Measurements from ENCODE around the gene ACTMAP. TPM values are rescaled to one million over a fixed set of nuclear protein-coding genes. Genes with fewer than 3 reads are reported as not detected.

The ACTMAP gene
- total RNA-seq, 4 donors from 2014 or later = 4.2 to 14.6 (median 6.2) TPM

GRCh38 chr19:40755248-40755624 lies 5.0 kb upstream of the ACTMAP start:
- ATAC-seq (no peak), DNase-seq (no peak)
- intact Hi-C loops (cut with DNase I; ENCODE audit: low total_unique reads) = no loop called here
- Histone ChIP-seq H3K9me3 (no peaks in the 10 kb centered on the region), H3K4me1 (peaks cover 16 to 24% of the 10 kb centered on the region in 2 donors), H3K27ac (no peak overlapping the region), H3K36me3 (peaks cover 0 to 41% of the 10 kb centered on the region in 2 donors), H3K27me3 (no peaks in the 10 kb centered on the region), H3K4me3 (no peak overlapping the region)
- TF ChIP-seq POLR2A (IDR thresholded peaks at IDR 0.05) = no peak
- no peak for TF ChIP-seq CTCF (IDR thresholded peaks at IDR 0.05 in 4 of 5, conservative IDR thresholded peaks at IDR 0.05 in 1 of 5)
- in situ Hi-C loops (cut with MboI; ENCODE audit: low sequenced_read_pairs in 4 of 4) = loop anchor here in 1 of 4 donors (10.0 kb wide), 1 partner anchor 60 kb away; no protein-coding TSS in a partner anchor

- intact Hi-C loops (cut with DNase I; ENCODE audit: low total_unique reads) = loop anchor here (5.0 kb wide), 1 partner anchor 683 kb away; the partner anchor contains the start of gene DMAC2
- DNase-seq (no peak), ATAC-seq (no peak)
- Histone ChIP-seq H3K9me3 (no peaks in the 10 kb centered on the region), H3K27me3 (no peaks in the 10 kb centered on the region), H3K36me3 (peaks cover 0 to 36% of the 10 kb centered on the region in 2 donors), H3K4me3 (no peak overlapping the region), H3K4me1 (peaks cover 19 to 28% of the 10 kb centered on the region in 2 donors), H3K27ac (no peak overlapping the region)
- no peak for TF ChIP-seq POLR2A (IDR thresholded peaks at IDR 0.05)
- no peak for TF ChIP-seq CTCF (IDR thresholded peaks at IDR 0.05 in 4 of 5, conservative IDR thresholded peaks at IDR 0.05 in 1 of 5)
- in situ Hi-C loops (cut with MboI; ENCODE audit: low sequenced_read_pairs in 4 of 4) = loop anchor here in 1 of 4 donors (10.0 kb wide), 1 partner anchor 60 kb away; no protein-coding TSS in a partner anchor
Observed at GRCh38 chr19:40754611-40755247, 4.5 kb upstream of the ACTMAP start.

GRCh38 chr19:40752257-40752781 lies 2.0 kb upstream of the ACTMAP start:
- no peak for TF ChIP-seq POLR2A (IDR thresholded peaks at IDR 0.05)
- DNase-seq (no peak), ATAC-seq (no peak)
- Histone ChIP-seq H3K27me3 (no peaks in the 10 kb centered on the region), H3K36me3 (peaks cover 0 to 13% of the 10 kb centered on the region in 2 donors), H3K4me3 (peak overlapping the region; percentile 73 to 93 (median 84)), H3K27ac (peak overlapping the region; percentile 90 to 98 (median 92)), H3K4me1 (peaks cover 31 to 42% of the 10 kb centered on the region in 2 donors), H3K9me3 (no peaks in the 10 kb centered on the region)
- intact Hi-C loops (cut with DNase I; ENCODE audit: low total_unique reads) (loop anchor here (5.0 kb wide), 1 partner anchor 685 kb away; the partner anchor contains the start of gene DMAC2), in situ Hi-C loops (cut with MboI; ENCODE audit: low sequenced_read_pairs in 4 of 4) (loop anchor here in 1 of 4 donors (10.0 kb wide), 1 partner anchor 62 kb away; no protein-coding TSS in a partner anchor)

GRCh38 chr19:40750874-40751537 lies 729 bp upstream of the ACTMAP start, which contains the start of gene SNRPA:
Gene SNRPA, plus strand, starts transcription at chr19:40751203. Its CDS starts 206 bp downstream, at chr19:40751409.
- peak; percentile 84 to 85 for ATAC-seq
- Histone ChIP-seq H3K4me3 (peak within 1 kb of the TSS; percentile 73 to 93 (median 84)), H3K9me3 (no peaks in the 10 kb centered on the region), H3K27me3 (no peaks in the 10 kb centered on the region), H3K36me3 (peaks cover 0 to 2% of the 10 kb centered on the region in 2 donors), H3K4me1 (peaks cover 31 to 42% of the 10 kb centered on the region in 2 donors), H3K27ac (peak within 1 kb of the TSS; percentile 92 to 98 (median 94))
- DNase-seq = peak; percentile 97 to 98
- no peak for TF ChIP-seq CTCF (IDR thresholded peaks at IDR 0.05 in 4 of 5, conservative IDR thresholded peaks at IDR 0.05 in 1 of 5)
- peak; percentile 91 for TF ChIP-seq POLR2A (IDR thresholded peaks at IDR 0.05)
- in situ Hi-C loops (cut with MboI; ENCODE audit: low sequenced_read_pairs in 4 of 4) = loop anchor here in 1 of 4 donors (10.0 kb wide), 1 partner anchor 64 kb away; no protein-coding TSS in a partner anchor
- intact Hi-C loops (cut with DNase I; ENCODE audit: low total_unique reads) = loop anchor here (1.0 to 5.0 kb wide), 6 partner anchors 27 to 686 kb away; partner anchors contain the start of genes DMAC2, NUMBL and RAB4B

All from gastrocnemius medialis (tissue), 4 donors.